HEK293 (cell line): ENCODE results near the gene SLC35G6.

ENCODE experiments used
- CTCF ChIA-PET: fragments of 350-600 bp; formaldehyde crosslinking; extraction: SDS; loops from one replicate; lab custom pipeline; 2021; ENCODE audit warnings: antibody characterized with exemption; lab: Yijun Ruan, JAX
- POLR2A ChIA-PET: fragments of 300-600 bp; formaldehyde crosslinking; extraction: SDS; loops from one replicate; lab custom pipeline; 2020; ENCODE audit warnings: antibody characterized with exemption, inconsistent platforms; lab: Yijun Ruan, JAX
- H3K27ac ChIP-seq: fragments of 200-500 bp; sonication (Bioruptor generic); 2 replicates; pipeline ENCODE4 v1.5.1; 2014; ENCODE audit warnings: low read depth, low read length, control low read depth, inconsistent platforms; ENCODE audit errors: extremely low read depth
- H3K36me3 ChIP-seq, 2 experiments: fragments of 200-500 bp in 1 of 2; sonication (Bioruptor generic) in 1 of 2; 1 replicate in 1 of 2; 2 replicates in 1 of 2; pipeline ENCODE4 v1.5.1; 2014 to 2017; ENCODE audit warnings: inconsistent platforms in 2 of 2, low read length in 2 of 2; ENCODE audit not compliant: control insufficient read depth in 2 of 2, insufficient read depth in 1 of 2
- H3K4me1 ChIP-seq: fragments of 200-500 bp; sonication (Bioruptor generic); 2 replicates; pipeline ENCODE4 v1.5.1; 2014; ENCODE audit warnings: mild to moderate bottlenecking, low read length, inconsistent platforms; ENCODE audit not compliant: control insufficient read depth, insufficient read depth
- H3K4me3 ChIP-seq: 2 replicates; pipeline ENCODE4 v1.5.1; 2011; ENCODE audit warnings: low read depth, mild to moderate bottlenecking, control low read depth, low read length, moderate library complexity
- H3K9me3 ChIP-seq: fragments of 200-500 bp; sonication (Bioruptor generic); 2 replicates; pipeline ENCODE4 v1.5.1; 2014; ENCODE audit warnings: low read depth, low read length, inconsistent platforms; ENCODE audit not compliant: control insufficient read depth, insufficient read depth
- BCL11A ChIP-seq: fragments of 450-650 bp; formaldehyde crosslinking; IDR thresholded peaks from 2 replicates; pipeline ENCODE4 v1.5.1; 2016; ENCODE audit warnings: low read depth, missing biosample characterization, missing genetic modification characterization
- HIC1 ChIP-seq: fragments of 450-650 bp; formaldehyde crosslinking; IDR thresholded peaks from 2 replicates; pipeline ENCODE4 v1.5.1; 2016; ENCODE audit warnings: missing biosample characterization, missing genetic modification characterization
- IKZF3 ChIP-seq: fragments of 450-650 bp; IDR thresholded peaks from 2 replicates; pipeline ENCODE4 v1.5.0; 2018; ENCODE audit warnings: missing biosample characterization, mild to moderate bottlenecking, missing genetic modification characterization, moderate library complexity
- KLF1 ChIP-seq: fragments of 450-650 bp; formaldehyde crosslinking; IDR thresholded peaks from 2 replicates; pipeline ENCODE4 v1.5.1; 2016; ENCODE audit warnings: missing biosample characterization, missing genetic modification characterization
- KLF16 ChIP-seq: fragments of 450-650 bp; formaldehyde crosslinking; IDR thresholded peaks from 2 replicates; pipeline ENCODE4 v1.5.1; 2017; ENCODE audit warnings: missing biosample characterization, missing genetic modification characterization
- KLF9 ChIP-seq: fragments of 450-650 bp; formaldehyde crosslinking; IDR thresholded peaks from 2 replicates; pipeline ENCODE4 v1.5.1; 2016; ENCODE audit warnings: missing biosample characterization, missing genetic modification characterization, low read depth
- TCF7L2 ChIP-seq: IDR thresholded peaks from 2 replicates; pipeline ENCODE4 v1.6.1; 2011; ENCODE audit warnings: low read depth, mild to moderate bottlenecking, inconsistent platforms, low read length, moderate library complexity, borderline replicate concordance
- TSHZ1 ChIP-seq: fragments of 450-650 bp; formaldehyde crosslinking; IDR thresholded peaks from 2 replicates; pipeline ENCODE4 v1.5.1; 2016; ENCODE audit warnings: missing biosample characterization, missing genetic modification characterization, borderline replicate concordance
- YY1 ChIP-seq: fragments of 450-650 bp; formaldehyde crosslinking; IDR thresholded peaks from 2 replicates; pipeline ENCODE4 v1.5.1; 2018; ENCODE audit warnings: missing biosample characterization, missing genetic modification characterization
- ZBTB49 ChIP-seq: fragments of 450-650 bp; formaldehyde crosslinking; IDR thresholded peaks from 2 replicates; pipeline ENCODE4 v1.5.1; 2016; ENCODE audit warnings: missing biosample characterization, missing genetic modification characterization, low read depth
- ZBTB6 ChIP-seq: fragments of 450-650 bp; formaldehyde crosslinking; IDR thresholded peaks from 2 replicates; pipeline ENCODE4 v1.5.1; 2017; ENCODE audit warnings: missing biosample characterization, missing genetic modification characterization
- ZNF157 ChIP-seq: fragments of 450-650 bp; formaldehyde crosslinking; IDR thresholded peaks from 2 replicates; pipeline ENCODE4 v1.5.1; 2016; ENCODE audit warnings: missing biosample characterization, missing genetic modification characterization
- ZNF239 ChIP-seq: fragments of 450-650 bp; formaldehyde crosslinking; IDR thresholded peaks from 2 replicates; pipeline ENCODE4 v1.5.1; 2016; ENCODE audit warnings: missing biosample characterization, missing genetic modification characterization
- ZNF274 ChIP-seq, 2 experiments: fragments of 200-500 bp in 1 of 2; fragments of 450-650 bp in 1 of 2; sonication (Bioruptor generic) in 1 of 2; formaldehyde crosslinking in 1 of 2; IDR thresholded peaks; 2 replicates each; pipeline versions ENCODE4 v1.5.1 to v1.6.1; 2014 to 2016; ENCODE audit warnings: borderline replicate concordance in 1 of 2, inconsistent platforms in 1 of 2, low read length in 1 of 2, missing biosample characterization in 1 of 2, missing genetic modification characterization in 1 of 2
- ZNF350 ChIP-seq: fragments of 450-650 bp; formaldehyde crosslinking; IDR thresholded peaks from 2 replicates; pipeline ENCODE4 v1.5.0; 2017; ENCODE audit warnings: missing biosample characterization, mild to moderate bottlenecking, missing genetic modification characterization
- ZNF391 ChIP-seq: fragments of 450-650 bp; formaldehyde crosslinking; IDR thresholded peaks from 2 replicates; pipeline ENCODE4 v1.5.1; 2016; ENCODE audit warnings: low read depth, missing biosample characterization, missing genetic modification characterization, borderline replicate concordance
- ZNF394 ChIP-seq: fragments of 450-650 bp; formaldehyde crosslinking; IDR thresholded peaks from 2 replicates; pipeline ENCODE4 v1.5.1; 2016; ENCODE audit warnings: missing biosample characterization, missing genetic modification characterization, mild to moderate bottlenecking, moderate library complexity, borderline replicate concordance
- ZNF843 ChIP-seq: fragments of 450-650 bp; formaldehyde crosslinking; IDR thresholded peaks from 2 replicates; pipeline ENCODE4 v1.5.1; 2016; ENCODE audit warnings: missing biosample characterization, missing genetic modification characterization

Gene SLC35G6

DNA sequence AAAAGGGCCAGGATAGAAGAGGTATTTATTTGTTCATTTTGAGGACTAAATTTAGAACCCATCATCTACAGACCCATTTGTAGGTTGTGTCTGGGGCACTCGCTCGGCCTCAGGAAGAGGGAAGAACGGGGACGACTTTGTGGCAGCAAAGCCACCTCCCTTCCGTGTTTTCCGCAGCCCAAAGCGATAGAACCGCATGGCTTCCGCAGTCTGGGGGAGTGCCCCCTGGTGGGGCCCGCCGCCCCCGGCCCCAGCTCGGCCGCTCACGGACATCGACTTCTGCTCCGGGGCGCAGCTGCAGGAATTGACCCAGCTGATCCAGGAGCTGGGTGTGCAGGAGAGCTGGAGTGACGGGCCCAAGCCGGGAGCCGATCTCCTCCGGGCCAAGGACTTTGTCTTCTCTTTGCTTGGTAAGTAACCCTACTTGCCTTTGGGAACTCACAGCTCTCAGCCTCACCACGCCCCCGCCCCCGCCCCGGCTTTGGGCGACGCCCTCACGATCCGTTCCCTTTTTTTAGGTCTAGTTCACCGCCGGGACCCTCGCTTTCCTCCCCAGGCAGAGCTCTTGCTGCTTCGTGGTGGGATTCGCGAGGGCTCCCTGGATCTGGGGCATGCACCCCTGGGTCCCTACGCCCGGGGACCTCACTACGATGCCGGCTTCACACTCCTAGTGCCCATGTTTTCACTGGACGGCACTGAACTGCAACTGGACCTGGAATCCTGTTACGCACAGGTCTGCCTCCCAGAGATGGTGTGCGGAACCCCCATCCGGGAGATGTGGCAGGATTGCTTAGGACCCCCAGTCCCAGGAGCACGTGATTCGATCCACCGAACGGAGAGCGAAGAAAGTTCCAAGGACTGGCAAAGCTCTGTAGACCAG is 45.3 kb upstream of the SLC35G6 start (continued):
- TF ChIP-seq ZNF394 (tag by site-specific recombination) (peak; percentile 49; the same call in 1 of the 2 replicates), TSHZ1 (no peak), ZBTB6 (tag by site-specific recombination) (peak; percentile 21; the same call in 1 of the 2 replicates), HIC1 (tag by site-specific recombination) (no peak; the same call in 1 of the 2 replicates), ZNF391 (tag by site-specific recombination) (no peak), ZNF350 (tag by site-specific recombination) (no peak), KLF1 (tag by site-specific recombination) (peak; percentile 91), ZNF274 (IDR thresholded peaks at IDR 0.05; ENCODE audit: low read length) (no peak), ZNF274 (tag by site-specific recombination; IDR thresholded peaks at IDR 0.05; ENCODE audit: borderline replicate concordance) (no peak), KLF9 (peak; percentile 38; the same call in 1 of the 2 replicates), ZBTB49 (tag by site-specific recombination) (no peak), ZNF157 (tag by site-specific recombination) (no peak), ZNF239 (tag by site-specific recombination) (no peak)

DNA sequence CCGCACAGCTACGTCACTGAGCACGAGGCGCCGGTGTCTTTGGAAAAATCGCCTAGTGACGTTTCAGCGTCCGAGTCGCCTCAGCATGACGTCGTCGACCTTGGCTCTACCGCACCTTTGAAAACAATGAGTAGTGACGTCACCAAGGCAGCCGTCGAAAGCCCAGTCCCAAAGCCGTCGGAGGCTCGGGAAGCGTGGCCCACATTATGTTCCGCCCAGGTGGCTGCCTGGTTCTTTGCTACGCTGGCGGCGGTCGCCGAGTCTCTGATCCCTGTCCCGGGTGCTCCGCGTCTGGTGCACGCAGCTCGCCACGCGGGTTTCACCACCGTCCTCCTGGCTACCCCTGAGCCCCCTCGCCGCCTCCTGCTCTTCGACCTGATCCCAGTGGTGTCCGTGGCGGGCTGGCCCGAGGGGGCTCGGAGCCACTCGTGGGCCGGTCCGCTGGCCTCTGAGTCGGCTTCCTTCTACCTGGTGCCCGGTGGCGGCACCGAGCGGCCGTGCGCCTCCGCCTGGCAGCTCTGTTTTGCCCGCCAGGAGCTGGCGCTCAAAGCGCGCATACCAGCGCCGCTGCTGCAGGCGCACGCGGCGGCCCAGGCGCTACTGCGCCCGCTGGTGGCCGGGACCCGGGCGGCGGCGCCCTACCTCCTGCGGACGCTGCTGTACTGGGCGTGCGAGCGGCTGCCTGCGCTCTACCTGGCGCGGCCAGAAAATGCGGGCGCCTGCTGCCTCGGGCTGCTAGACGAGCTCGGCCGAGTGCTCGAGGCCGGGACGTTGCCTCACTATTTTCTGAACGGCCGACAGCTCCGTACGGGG is 44.5 kb upstream of the SLC35G6 start:
- H3K27ac ChIP-seq = no peak overlapping the region
- peaks cover 18% of the 10 kb centered on the region for H3K4me1 ChIP-seq
- POLR2A ChIA-PET = interaction anchor here (0.6 to 3.5 kb wide), 10 partner anchors 9 to 250 kb away, joined by 3 to 45 read pairs (median 4); partner anchors contain the start of genes CHRNB1, POLR2A, TMEM256 and TP53
- no peaks in the 10 kb centered on the region for H3K36me3 ChIP-seq
- CTCF ChIA-PET = interaction anchor here (0.5 to 3.9 kb wide), 37 partner anchors 9 to 695 kb away, joined by 3 to 37 read pairs (median 4); partner anchors contain the start of genes CHRNB1, NEURL4, SLC2A4 and SLC35G6
- H3K4me3 ChIP-seq = no peak overlapping the region; the same call in 1 of the 2 replicates
- H3K9me3 ChIP-seq = no peaks in the 10 kb centered on the region
- TF ChIP-seq TCF7L2 = no peak
- TF ChIP-seq ZBTB49 (tag by site-specific recombination) = no peak
- no peak for TF ChIP-seq YY1
- TF ChIP-seq BCL11A (tag by site-specific recombination) = no peak
- TF ChIP-seq IKZF3 (tag by site-specific recombination) = no peak
- TF ChIP-seq KLF16 (tag by site-specific recombination) = 0 out of 2 replicates have a peak, but pooled peaks have one; percentile 31
- no peak for TF ChIP-seq ZNF843 (tag by site-specific recombination)
